ENCODE measurements around the gene HTR6.

DNA sequence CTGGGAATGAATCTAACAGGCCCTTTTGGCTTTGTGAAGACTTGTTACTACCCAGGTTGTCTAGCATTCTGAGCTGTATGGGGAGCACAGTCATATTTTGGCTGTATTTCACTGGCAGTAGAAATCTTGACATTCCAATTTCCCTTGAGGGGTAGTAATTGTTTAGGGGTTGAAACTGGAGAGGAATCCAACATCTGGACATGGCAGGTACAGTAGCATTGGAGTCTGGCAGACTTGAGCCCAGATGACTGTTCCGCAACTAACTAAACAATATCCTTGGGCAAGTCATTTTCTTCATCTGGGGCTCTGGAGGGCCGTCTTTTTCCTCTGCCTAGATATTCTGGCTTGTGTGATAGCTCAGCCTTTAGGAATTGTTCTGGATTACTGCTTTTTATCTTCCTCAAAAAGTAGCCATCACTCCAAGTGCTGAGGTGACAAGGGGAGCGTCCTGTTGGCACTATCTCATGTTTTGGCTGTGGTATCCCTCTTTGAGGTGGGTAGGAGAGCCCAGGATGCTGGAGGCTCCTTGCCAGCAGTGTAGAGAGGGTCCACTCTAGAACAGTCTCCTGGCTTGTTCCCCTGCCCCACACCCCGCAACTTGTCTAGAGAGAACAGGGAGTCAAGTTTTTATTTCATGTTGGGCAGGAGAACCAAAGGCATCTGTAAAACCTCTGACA is 43.3 kb upstream of the HTR6 start:
- no peak for TF ChIP-seq EP300 (IDR thresholded peaks at IDR 0.05; ENCODE audit: low read depth)
- TF ChIP-seq, protein P1, sequence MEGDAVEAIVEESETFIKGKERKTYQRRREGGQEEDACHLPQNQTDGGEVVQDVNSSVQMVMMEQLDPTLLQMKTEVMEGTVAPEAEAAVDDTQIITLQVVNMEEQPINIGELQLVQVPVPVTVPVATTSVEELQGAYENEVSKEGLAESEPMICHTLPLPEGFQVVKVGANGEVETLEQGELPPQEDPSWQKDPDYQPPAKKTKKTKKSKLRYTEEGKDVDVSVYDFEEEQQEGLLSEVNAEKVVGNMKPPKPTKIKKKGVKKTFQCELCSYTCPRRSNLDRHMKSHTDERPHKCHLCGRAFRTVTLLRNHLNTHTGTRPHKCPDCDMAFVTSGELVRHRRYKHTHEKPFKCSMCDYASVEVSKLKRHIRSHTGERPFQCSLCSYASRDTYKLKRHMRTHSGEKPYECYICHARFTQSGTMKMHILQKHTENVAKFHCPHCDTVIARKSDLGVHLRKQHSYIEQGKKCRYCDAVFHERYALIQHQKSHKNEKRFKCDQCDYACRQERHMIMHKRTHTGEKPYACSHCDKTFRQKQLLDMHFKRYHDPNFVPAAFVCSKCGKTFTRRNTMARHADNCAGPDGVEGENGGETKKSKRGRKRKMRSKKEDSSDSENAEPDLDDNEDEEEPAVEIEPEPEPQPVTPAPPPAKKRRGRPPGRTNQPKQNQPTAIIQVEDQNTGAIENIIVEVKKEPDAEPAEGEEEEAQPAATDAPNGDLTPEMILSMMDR (IDR thresholded peaks at IDR 0.05): no peak
